ENCODE results near the gene SETDB1. TPM values are rescaled to one million over a fixed set of nuclear protein-coding genes. Genes with fewer than 3 reads are reported as not detected.

SETDB1 gene
- total RNA-seq, 2 donors from 2014 or later: 26.3 to 63.8 TPM

DNA sequence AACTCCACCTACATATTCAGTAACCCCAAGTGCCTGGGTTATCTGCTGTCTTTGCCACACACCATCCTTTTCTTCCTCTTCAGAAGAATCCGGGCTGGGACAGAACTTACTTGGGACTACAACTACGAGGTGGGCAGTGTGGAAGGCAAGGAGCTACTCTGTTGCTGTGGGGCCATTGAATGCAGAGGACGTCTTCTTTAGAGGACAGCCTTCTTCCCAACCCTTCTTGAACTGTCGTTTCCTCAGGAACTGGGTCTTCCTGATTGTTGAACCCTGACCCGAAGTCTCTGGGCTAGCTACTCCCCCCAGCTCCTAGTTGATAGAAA lies 38.0 kb downstream of the SETDB1 start:
- Histone ChIP-seq H3K36me3 (peaks cover 18 to 40% of the 10 kb centered on the region in 2 donors), H3K9me3 (no peaks in the 10 kb centered on the region), H3K4me3 (no peak overlapping the region), H3K27me3 (replicated peaks; ENCODE audit: insufficient read depth) (no peaks in the 10 kb centered on the region), H3K27ac (no peak overlapping the region), H3K4me1 (replicated peaks) (no peaks in the 10 kb centered on the region)
- TF ChIP-seq POLR2AphosphoS5 (IDR thresholded peaks at IDR 0.05): no peak
- TF ChIP-seq, protein P1, sequence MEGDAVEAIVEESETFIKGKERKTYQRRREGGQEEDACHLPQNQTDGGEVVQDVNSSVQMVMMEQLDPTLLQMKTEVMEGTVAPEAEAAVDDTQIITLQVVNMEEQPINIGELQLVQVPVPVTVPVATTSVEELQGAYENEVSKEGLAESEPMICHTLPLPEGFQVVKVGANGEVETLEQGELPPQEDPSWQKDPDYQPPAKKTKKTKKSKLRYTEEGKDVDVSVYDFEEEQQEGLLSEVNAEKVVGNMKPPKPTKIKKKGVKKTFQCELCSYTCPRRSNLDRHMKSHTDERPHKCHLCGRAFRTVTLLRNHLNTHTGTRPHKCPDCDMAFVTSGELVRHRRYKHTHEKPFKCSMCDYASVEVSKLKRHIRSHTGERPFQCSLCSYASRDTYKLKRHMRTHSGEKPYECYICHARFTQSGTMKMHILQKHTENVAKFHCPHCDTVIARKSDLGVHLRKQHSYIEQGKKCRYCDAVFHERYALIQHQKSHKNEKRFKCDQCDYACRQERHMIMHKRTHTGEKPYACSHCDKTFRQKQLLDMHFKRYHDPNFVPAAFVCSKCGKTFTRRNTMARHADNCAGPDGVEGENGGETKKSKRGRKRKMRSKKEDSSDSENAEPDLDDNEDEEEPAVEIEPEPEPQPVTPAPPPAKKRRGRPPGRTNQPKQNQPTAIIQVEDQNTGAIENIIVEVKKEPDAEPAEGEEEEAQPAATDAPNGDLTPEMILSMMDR (IDR thresholded peaks at IDR 0.05): no peak
- TF ChIP-seq POLR2A (IDR thresholded peaks at IDR 0.05): no peak
- intact Hi-C loops (cut with DNase I): no loop called here
- no peak for DNase-seq (ENCODE audit: low spot score)
- WGBS: 77% methylated on average over 5 of the region's 5 CpGs

DNA sequence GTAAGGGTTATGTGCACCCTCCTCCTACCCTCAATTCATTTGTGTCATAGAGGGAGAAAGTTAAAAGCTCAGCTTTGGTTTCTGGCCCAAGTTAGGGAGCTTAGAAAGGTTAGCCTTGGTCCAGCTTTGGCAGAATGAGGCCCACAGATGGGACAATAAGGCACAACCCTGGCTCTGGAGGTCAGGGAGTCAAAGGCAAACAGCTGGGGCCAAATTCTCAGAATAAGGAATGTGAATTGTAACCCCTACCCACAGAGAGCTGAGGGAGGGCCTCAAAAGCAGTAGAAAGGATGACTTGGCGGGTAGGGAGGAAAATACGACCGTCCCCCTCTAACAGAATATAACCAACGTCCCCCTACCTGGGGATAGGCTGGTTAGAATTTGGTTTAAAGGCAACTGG lies 39.4 kb downstream of the SETDB1 start:
- H3K27ac ChIP-seq: no peak overlapping the region
- peaks cover 18 to 38% of the 10 kb centered on the region in 2 donors for H3K36me3 ChIP-seq
- TF ChIP-seq, protein P1 (IDR thresholded peaks at IDR 0.05): no peak
- TF ChIP-seq POLR2A (IDR thresholded peaks at IDR 0.05) (no peak), POLR2AphosphoS5 (IDR thresholded peaks at IDR 0.05) (no peak)
- no peaks in the 10 kb centered on the region for H3K9me3 ChIP-seq
- H3K4me3 ChIP-seq: no peak overlapping the region
- intact Hi-C loops (cut with DNase I): no loop called here
- no peak for DNase-seq (ENCODE audit: low spot score)
- 86% methylated on average over 4 of the region's 4 CpGs for WGBS
- peaks cover under 1% of the 10 kb centered on the region for H3K4me1 ChIP-seq (replicated peaks)
- H3K27me3 ChIP-seq (replicated peaks; ENCODE audit: insufficient read depth): no peaks in the 10 kb centered on the region

DNA sequence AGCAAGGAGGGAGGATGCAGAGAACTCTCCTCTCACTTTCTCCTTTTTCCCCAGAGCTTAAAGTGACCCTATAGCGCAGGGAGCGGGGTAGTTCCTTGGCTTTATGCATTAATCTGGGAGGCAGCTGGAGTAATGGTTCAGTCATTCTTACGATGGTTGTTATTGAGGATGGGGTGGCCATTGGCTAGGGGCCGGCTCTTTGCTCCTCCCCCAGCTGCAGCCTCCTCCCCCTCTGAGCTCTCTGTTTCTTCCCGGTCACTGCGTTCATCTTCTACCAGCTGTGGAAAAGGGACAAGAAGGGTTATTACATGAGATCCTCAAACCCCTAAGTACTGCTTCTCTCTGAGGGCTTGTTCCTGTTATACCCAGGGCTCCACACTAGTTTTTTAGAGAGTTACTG lies 39.8 kb downstream of the SETDB1 start:
- peaks cover 5% of the 10 kb centered on the region for H3K4me1 ChIP-seq (replicated peaks)
- peaks cover 18 to 35% of the 10 kb centered on the region in 2 donors for H3K36me3 ChIP-seq
- no peaks in the 10 kb centered on the region for H3K9me3 ChIP-seq
- intact Hi-C loops (cut with DNase I): no loop called here
- no peak overlapping the region for H3K4me3 ChIP-seq
- no peaks in the 10 kb centered on the region for H3K27me3 ChIP-seq (replicated peaks; ENCODE audit: insufficient read depth)
- TF ChIP-seq, protein P1 (IDR thresholded peaks at IDR 0.05): no peak
- no peak for TF ChIP-seq POLR2AphosphoS5 (IDR thresholded peaks at IDR 0.05)
- no peak for TF ChIP-seq POLR2A (IDR thresholded peaks at IDR 0.05)
- no peak for DNase-seq (ENCODE audit: low spot score)
- no peak overlapping the region for H3K27ac ChIP-seq
- 64% methylated on average over 6 of the region's 6 CpGs for WGBS

DNA sequence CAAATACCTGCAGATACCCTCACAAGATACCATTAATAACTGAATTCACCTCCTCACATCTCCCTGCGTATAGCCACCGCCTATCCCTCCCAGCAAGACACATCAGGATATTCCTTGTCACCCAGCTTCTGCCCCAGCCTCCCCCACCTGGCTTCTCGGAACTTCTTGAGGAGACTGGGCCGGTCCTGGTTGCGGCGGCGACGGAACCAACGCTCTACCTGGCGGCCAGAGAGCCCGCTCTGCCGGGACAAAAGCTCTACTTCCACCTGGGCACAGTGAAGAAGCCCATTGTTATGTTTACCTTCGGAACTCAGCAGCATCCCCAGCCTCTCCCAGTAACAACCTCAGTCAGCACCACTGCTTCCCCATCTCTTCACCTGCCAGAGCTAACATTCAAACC lies 41.8 kb downstream of the SETDB1 start:
- H3K4me3 ChIP-seq: no peak overlapping the region
- no peak for DNase-seq (ENCODE audit: low spot score)
- H3K27ac ChIP-seq: no peak overlapping the region
- TF ChIP-seq POLR2A (IDR thresholded peaks at IDR 0.05) (no peak), POLR2AphosphoS5 (IDR thresholded peaks at IDR 0.05) (no peak)
- intact Hi-C loops (cut with DNase I): no loop called here
- 94% methylated on average over 13 of the region's 13 CpGs for WGBS
- H3K9me3 ChIP-seq: no peaks in the 10 kb centered on the region
- H3K36me3 ChIP-seq: peaks cover 18 to 35% of the 10 kb centered on the region in 2 donors
- H3K27me3 ChIP-seq (replicated peaks; ENCODE audit: insufficient read depth): no peaks in the 10 kb centered on the region
- peaks cover 24% of the 10 kb centered on the region for H3K4me1 ChIP-seq (replicated peaks)

DNA sequence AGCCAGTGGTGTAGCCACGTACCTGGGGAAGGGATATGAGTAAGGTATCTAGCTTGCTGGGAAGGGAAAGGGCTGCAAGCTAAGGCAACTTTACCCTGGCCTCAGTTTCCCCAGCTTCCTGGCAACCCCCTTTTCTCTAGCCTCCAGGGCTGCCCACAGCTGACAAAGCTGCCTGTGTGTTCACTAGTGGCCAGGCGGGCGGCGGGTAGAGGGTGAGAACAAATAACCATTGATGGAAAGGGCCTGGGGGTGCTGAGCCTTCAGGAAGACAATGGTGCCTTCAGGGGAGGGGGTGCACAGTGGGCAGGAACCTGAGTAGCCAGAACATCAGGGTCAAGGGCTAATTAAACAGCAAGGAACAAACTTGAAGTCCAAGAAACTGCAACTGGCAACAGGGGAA lies 42.3 kb downstream of the SETDB1 start:
- Histone ChIP-seq H3K9me3 (no peaks in the 10 kb centered on the region), H3K36me3 (peaks cover 18 to 35% of the 10 kb centered on the region in 2 donors), H3K4me1 (replicated peaks) (peaks cover 25% of the 10 kb centered on the region), H3K27me3 (replicated peaks; ENCODE audit: insufficient read depth) (no peaks in the 10 kb centered on the region), H3K4me3 (no peak overlapping the region), H3K27ac (no peak overlapping the region)
- no peak for DNase-seq (ENCODE audit: low spot score)
- TF ChIP-seq POLR2AphosphoS5 (IDR thresholded peaks at IDR 0.05): no peak
- TF ChIP-seq, protein P1 (IDR thresholded peaks at IDR 0.05): no peak
- no peak for TF ChIP-seq POLR2A (IDR thresholded peaks at IDR 0.05)
- WGBS: 93% methylated on average over 4 of the region's 4 CpGs
- intact Hi-C loops (cut with DNase I): no loop called here

All from prostate gland (tissue), 2 donors.